Right atrium auricular region (tissue), 2 donors: ENCODE measurements around the gene AIRE. TPM values are rescaled to one million over a fixed set of nuclear protein-coding genes. Genes with fewer than 3 reads are reported as not detected.

Experiments
- DNase-seq: peaks from one replicate; pipeline ENCODE4 v3.0.0-alpha.2; 2019; ENCODE audit warnings: low spot score
- H3K27ac ChIP-seq, 2 donors: fragments of 200-600 bp; sonication (generic); 1 replicate in 1 of 2; 2 replicates in 1 of 2; pipeline ENCODE4 v1.5.1; 2016 to 2019
- H3K27me3 ChIP-seq, 2 donors: fragments of 200-600 bp; sonication (generic); one replicate each; pipeline versions ENCODE4 v1.5.1 to v1.6.0; 2017 to 2019
- H3K36me3 ChIP-seq: fragments of 200-600 bp; sonication (generic); one replicate; pipeline ENCODE4 v1.5.1; 2016
- H3K4me1 ChIP-seq, 2 donors: fragments of 200-600 bp; sonication (generic); one replicate each; pipeline versions ENCODE4 v1.5.1 to v1.6.0; 2017 to 2019
- H3K4me3 ChIP-seq, 2 donors: fragments of 200-600 bp; sonication (generic); 1 replicate in 1 of 2; 2 replicates in 1 of 2; pipeline ENCODE4 v1.5.1; 2017 to 2019; ENCODE audit warnings: mild to moderate bottlenecking in 1 of 2, moderate library complexity in 1 of 2
- H3K9me3 ChIP-seq, 2 donors: fragments of 200-600 bp; sonication (generic); one replicate each; pipeline ENCODE4 v1.5.1; 2019
- total RNA-seq, 2 donors: library from RNA; depleted of rRNA; stranded (reverse); fragments of >200 nt; gene quantifications; one replicate each; pipeline ENCODE4 v1.1.0, GENCODE V29; 2016
- TF ChIP-seq, protein P1 (sequence below), 2 donors: fragments of 200-600 bp; sonication (generic); IDR thresholded peaks; one replicate each; pipeline ENCODE4 v1.5.1; 2019; ENCODE audit warnings: antibody characterized with exemption in 2 of 2

AIRE gene
- total RNA-seq, 2 donors from 2014 or later, result not detected

DNA sequence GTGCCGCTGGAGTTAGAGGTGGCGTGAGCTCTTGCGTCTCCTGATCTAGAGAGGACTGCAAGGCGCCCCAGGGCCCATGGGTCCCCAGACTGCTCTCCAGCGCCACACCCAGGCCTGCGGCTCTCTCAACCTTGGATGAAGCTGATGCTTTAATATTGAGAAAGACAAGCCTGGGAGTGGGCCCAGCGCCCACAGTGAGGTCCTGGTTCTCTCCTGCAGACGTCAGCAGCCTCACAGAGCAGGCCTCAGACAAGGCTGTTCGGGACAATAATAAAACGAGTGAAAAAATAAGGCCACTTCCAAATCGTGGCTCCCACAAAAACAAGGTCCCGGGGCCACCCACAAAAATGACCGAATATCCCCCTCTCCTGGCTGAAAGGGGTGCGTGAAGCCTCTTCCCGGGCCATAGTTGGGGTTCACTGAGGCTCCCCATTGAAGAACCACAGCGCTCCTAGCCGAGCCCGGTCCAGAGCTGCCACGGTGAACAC, 18.0 kb upstream of the AIRE start:
- H3K4me1 ChIP-seq, result no peaks in the 10 kb centered on the region
- H3K27ac ChIP-seq, result no peak overlapping the region
- no peaks in the 10 kb centered on the region for H3K27me3 ChIP-seq
- H3K9me3 ChIP-seq, result no peaks in the 10 kb centered on the region
- H3K36me3 ChIP-seq, result no peaks in the 10 kb centered on the region
- no peak for DNase-seq
- H3K4me3 ChIP-seq, result no peak overlapping the region
- TF ChIP-seq, protein P1, sequence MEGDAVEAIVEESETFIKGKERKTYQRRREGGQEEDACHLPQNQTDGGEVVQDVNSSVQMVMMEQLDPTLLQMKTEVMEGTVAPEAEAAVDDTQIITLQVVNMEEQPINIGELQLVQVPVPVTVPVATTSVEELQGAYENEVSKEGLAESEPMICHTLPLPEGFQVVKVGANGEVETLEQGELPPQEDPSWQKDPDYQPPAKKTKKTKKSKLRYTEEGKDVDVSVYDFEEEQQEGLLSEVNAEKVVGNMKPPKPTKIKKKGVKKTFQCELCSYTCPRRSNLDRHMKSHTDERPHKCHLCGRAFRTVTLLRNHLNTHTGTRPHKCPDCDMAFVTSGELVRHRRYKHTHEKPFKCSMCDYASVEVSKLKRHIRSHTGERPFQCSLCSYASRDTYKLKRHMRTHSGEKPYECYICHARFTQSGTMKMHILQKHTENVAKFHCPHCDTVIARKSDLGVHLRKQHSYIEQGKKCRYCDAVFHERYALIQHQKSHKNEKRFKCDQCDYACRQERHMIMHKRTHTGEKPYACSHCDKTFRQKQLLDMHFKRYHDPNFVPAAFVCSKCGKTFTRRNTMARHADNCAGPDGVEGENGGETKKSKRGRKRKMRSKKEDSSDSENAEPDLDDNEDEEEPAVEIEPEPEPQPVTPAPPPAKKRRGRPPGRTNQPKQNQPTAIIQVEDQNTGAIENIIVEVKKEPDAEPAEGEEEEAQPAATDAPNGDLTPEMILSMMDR (IDR thresholded peaks at IDR 0.05), result no peak

GRCh38 chr21:44269090-44269489, 16.6 kb upstream of the AIRE start:
- Histone ChIP-seq H3K9me3 (no peaks in the 10 kb centered on the region), H3K36me3 (no peaks in the 10 kb centered on the region), H3K4me3 (no peak overlapping the region), H3K27me3 (no peaks in the 10 kb centered on the region), H3K27ac (no peak overlapping the region), H3K4me1 (no peaks in the 10 kb centered on the region)
- TF ChIP-seq, protein P1 (IDR thresholded peaks at IDR 0.05), result no peak
- no peak for DNase-seq

GRCh38 chr21:44271558-44272283, 14.0 kb upstream of the AIRE start:
- Histone ChIP-seq H3K27ac (no peak overlapping the region), H3K27me3 (no peaks in the 10 kb centered on the region), H3K36me3 (no peaks in the 10 kb centered on the region), H3K4me1 (no peaks in the 10 kb centered on the region), H3K9me3 (no peaks in the 10 kb centered on the region), H3K4me3 (no peak overlapping the region)
- no peak for DNase-seq
- TF ChIP-seq, protein P1 (IDR thresholded peaks at IDR 0.05), result no peak

DNA sequence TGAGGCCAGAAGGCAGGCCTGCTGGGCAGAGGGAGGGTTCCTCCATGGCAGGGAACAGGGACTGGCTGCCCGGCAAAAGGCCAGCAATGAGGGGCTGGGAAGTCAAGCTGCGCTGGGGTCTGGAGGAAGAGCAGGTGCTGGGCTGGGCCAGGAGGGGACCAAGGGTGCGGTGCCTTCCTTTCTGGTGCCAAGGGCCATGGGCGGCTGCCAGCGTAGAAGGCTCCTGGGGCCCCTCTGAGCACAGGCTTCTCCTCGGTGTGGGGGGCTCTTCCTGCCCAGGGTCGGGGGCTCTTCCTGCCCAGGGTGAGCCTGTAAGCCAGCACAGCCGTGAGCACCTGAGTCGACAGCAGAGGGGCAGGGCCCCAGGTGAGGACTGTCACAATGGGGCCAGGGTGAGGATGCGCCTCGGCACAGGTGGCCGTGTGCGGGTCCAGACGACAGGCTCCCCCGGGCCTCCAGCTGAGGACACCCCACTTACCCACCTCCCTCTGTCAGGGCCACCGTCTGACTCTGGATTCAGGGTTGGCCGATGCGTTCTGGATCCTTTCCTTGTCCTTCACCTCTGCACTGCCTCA, 13.3 kb upstream of the AIRE start:
- no peaks in the 10 kb centered on the region for H3K4me1 ChIP-seq
- DNase-seq, result no peak
- TF ChIP-seq, protein P1 (IDR thresholded peaks at IDR 0.05), result no peak

GRCh38 chr21:44273046-44273445, 12.6 kb upstream of the AIRE start:
- no peak for DNase-seq
- Histone ChIP-seq H3K9me3 (no peaks in the 10 kb centered on the region), H3K36me3 (no peaks in the 10 kb centered on the region), H3K27me3 (no peaks in the 10 kb centered on the region), H3K4me3 (no peak overlapping the region), H3K27ac (no peak overlapping the region), H3K4me1 (no peaks in the 10 kb centered on the region)
- TF ChIP-seq, protein P1 (IDR thresholded peaks at IDR 0.05), result no peak

More for the DNA sequence above, 13.3 kb upstream of the AIRE start:
- H3K27ac ChIP-seq, result no peak overlapping the region
- no peaks in the 10 kb centered on the region for H3K36me3 ChIP-seq
- H3K4me3 ChIP-seq, result no peak overlapping the region
- no peaks in the 10 kb centered on the region for H3K27me3 ChIP-seq
- H3K9me3 ChIP-seq, result no peaks in the 10 kb centered on the region
